Neural cell (in vitro differentiated cells): Measurements from ENCODE around the gene SLC66A2.

ENCODE experiments used
- EP300 ChIP-seq: fragments of 450-650 bp; conservative IDR thresholded peaks from 2 replicates; pipeline ENCODE4 v1.6.1; 2014; ENCODE audit warnings: antibody characterized with exemption, mild to moderate bottlenecking, moderate library complexity; ENCODE audit not compliant: poor library complexity, severe bottlenecking
- MXI1 ChIP-seq: fragments of 450-650 bp; conservative IDR thresholded peaks from 2 replicates; pipeline ENCODE4 v1.6.1; 2014; ENCODE audit warnings: antibody characterized with exemption, mild to moderate bottlenecking; ENCODE audit not compliant: poor library complexity, severe bottlenecking
- POLR2AphosphoS5 ChIP-seq: IDR thresholded peaks from 2 replicates; pipeline ENCODE4 v1.6.1; 2012
- RAD21 ChIP-seq: fragments of 450-650 bp; conservative IDR thresholded peaks from 2 replicates; pipeline ENCODE4 v1.6.1; 2014; ENCODE audit warnings: antibody characterized with exemption, mild to moderate bottlenecking, moderate library complexity
- SMC3 ChIP-seq: fragments of 450-650 bp; conservative IDR thresholded peaks from 2 replicates; pipeline ENCODE4 v1.6.1; 2014; ENCODE audit warnings: antibody characterized with exemption, mild to moderate bottlenecking, moderate library complexity; ENCODE audit not compliant: poor library complexity
- TAF1 ChIP-seq: IDR thresholded peaks from 2 replicates; pipeline ENCODE4 v1.6.1; 2012; ENCODE audit warnings: low read depth
- TF ChIP-seq, protein P1 (sequence below): fragments of 450-650 bp; IDR thresholded peaks from 2 replicates; pipeline ENCODE4 v1.5.1; 2014; ENCODE audit warnings: antibody characterized with exemption, mild to moderate bottlenecking, moderate library complexity; ENCODE audit not compliant: poor library complexity, severe bottlenecking

DNA sequence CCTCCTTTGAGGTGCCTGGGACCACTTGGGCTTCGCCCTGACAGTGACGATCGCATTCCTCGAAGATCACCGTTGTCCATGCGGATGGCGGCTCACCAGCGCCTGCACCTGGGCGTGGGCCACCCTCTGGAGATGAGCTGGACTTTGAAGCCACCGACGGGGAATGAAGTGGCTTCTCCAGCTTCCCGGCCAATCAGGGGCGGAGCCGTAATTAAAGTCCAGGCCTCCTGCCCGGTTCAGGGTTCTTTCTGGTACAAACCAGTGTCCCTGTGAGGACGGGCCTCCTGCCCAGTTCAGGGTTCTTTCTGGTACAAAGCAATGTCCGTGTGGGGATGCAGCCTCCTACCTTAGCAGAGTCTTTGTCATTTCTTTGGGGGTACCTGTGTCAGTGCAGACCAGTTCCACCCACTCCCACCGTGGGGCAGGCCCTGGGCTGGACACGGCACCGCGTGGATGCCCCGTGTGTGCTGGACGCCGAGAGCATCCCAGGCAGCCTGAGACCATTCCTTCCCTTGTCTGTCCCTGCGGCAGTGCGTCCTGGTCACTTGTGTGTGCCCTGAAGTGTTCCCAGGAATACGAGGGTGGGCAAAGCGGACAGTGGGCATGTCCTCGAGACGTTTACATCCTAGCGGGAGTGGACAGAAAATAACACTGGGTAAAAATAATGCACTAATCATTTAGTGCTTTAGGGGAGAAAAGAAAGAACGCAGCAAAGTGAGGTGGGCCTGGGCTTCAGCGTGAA is 98.7 kb downstream of the SLC66A2 start:
- TF ChIP-seq RAD21, result no peak
- no peak for TF ChIP-seq EP300
- no peak for TF ChIP-seq POLR2AphosphoS5
- TF ChIP-seq, protein P1, sequence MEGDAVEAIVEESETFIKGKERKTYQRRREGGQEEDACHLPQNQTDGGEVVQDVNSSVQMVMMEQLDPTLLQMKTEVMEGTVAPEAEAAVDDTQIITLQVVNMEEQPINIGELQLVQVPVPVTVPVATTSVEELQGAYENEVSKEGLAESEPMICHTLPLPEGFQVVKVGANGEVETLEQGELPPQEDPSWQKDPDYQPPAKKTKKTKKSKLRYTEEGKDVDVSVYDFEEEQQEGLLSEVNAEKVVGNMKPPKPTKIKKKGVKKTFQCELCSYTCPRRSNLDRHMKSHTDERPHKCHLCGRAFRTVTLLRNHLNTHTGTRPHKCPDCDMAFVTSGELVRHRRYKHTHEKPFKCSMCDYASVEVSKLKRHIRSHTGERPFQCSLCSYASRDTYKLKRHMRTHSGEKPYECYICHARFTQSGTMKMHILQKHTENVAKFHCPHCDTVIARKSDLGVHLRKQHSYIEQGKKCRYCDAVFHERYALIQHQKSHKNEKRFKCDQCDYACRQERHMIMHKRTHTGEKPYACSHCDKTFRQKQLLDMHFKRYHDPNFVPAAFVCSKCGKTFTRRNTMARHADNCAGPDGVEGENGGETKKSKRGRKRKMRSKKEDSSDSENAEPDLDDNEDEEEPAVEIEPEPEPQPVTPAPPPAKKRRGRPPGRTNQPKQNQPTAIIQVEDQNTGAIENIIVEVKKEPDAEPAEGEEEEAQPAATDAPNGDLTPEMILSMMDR, result no peak
- TF ChIP-seq TAF1, result no peak
- TF ChIP-seq MXI1, result no peak
- no peak for TF ChIP-seq SMC3
